ENCODE results near the gene LRP3. TPM values are rescaled to one million over a fixed set of nuclear protein-coding genes. Genes with fewer than 3 reads are reported as not detected.

The LRP3 gene
- total and polyA plus RNA-seq, 2 donors from 2014 or later = 13.9 to 23.8 TPM

GRCh38 chr19:33241091-33241529, 47.0 kb downstream of the LRP3 start:
- Histone ChIP-seq H3K4me1 (ENCODE audit: control insufficient read depth in 2 of 3, insufficient read depth in 2 of 3, low read depth in 1 of 3, low read length in 3 of 3) (no peaks in the 10 kb centered on the region), H3K27me3 (ENCODE audit: control insufficient read depth, insufficient read depth, low read length) (no peaks in the 10 kb centered on the region), H3K4me3 (ENCODE audit: low read length in 3 of 3) (no peak overlapping the region), H3K9me3 (ENCODE audit: control insufficient read depth in 2 of 3, insufficient read depth in 1 of 3, low read length in 3 of 3) (peaks cover 0 to 6% (median 0%) of the 10 kb centered on the region in 3 donors), H3K36me3 (ENCODE audit: control insufficient read depth in 2 of 3, insufficient read depth in 3 of 3, low read length in 3 of 3) (no peaks in the 10 kb centered on the region), H3K27ac (ENCODE audit: low read depth in 2 of 2, low read length in 2 of 2) (no peak overlapping the region), H3K9ac (ENCODE audit: low read length in 3 of 3) (no peak overlapping the region)
- FAIRE-seq (no peak), DNase-seq (peak in 1 of 5 donors; percentile 60)
- intact Hi-C loops (cut with DNase I) = no loop called here
- TF ChIP-seq, protein P1, sequence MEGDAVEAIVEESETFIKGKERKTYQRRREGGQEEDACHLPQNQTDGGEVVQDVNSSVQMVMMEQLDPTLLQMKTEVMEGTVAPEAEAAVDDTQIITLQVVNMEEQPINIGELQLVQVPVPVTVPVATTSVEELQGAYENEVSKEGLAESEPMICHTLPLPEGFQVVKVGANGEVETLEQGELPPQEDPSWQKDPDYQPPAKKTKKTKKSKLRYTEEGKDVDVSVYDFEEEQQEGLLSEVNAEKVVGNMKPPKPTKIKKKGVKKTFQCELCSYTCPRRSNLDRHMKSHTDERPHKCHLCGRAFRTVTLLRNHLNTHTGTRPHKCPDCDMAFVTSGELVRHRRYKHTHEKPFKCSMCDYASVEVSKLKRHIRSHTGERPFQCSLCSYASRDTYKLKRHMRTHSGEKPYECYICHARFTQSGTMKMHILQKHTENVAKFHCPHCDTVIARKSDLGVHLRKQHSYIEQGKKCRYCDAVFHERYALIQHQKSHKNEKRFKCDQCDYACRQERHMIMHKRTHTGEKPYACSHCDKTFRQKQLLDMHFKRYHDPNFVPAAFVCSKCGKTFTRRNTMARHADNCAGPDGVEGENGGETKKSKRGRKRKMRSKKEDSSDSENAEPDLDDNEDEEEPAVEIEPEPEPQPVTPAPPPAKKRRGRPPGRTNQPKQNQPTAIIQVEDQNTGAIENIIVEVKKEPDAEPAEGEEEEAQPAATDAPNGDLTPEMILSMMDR (IDR thresholded peaks at IDR 0.05; ENCODE audit: borderline replicate concordance, extremely low read depth, insufficient read depth) = no peak

DNA sequence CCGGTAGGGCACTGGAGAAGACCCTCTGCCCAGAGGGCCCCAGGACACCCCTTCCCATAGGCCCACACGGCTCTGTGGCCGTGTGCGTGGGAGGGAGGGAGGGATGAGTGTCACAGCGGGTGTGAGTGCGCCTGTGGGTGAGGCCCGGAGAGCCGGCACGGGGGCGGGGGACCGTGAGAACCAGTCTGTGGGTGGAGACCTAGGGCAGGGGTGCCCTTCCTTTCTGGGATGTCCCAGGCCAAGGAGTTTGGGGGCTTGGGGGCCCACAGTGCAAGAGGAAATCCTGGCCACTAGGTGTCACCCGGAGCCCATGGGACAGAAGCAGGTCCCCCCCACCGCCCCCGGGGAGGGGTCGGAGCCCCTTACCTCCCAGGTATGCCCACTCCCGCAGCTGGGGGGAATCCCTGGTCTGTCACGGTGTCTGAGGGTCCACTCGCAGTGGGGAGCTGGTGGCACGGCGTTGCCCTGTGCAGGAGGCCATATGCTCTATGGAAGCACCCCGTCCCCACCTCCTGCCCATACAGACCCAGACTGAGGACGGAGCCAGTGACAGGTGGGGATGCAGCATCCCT, 47.5 kb downstream of the LRP3 start:
- H3K4me1 ChIP-seq (ENCODE audit: control insufficient read depth in 2 of 3, insufficient read depth in 2 of 3, low read depth in 1 of 3, low read length in 3 of 3) = no peaks in the 10 kb centered on the region
- intact Hi-C loops (cut with DNase I) = no loop called here
- H3K27me3 ChIP-seq (ENCODE audit: control insufficient read depth, insufficient read depth, low read length) = no peaks in the 10 kb centered on the region
- DNase-seq = peak in 2 of 5 donors; percentile 21 to 73
- peaks cover 0 to 7% (median 0%) of the 10 kb centered on the region in 3 donors for H3K9me3 ChIP-seq (ENCODE audit: control insufficient read depth in 2 of 3, insufficient read depth in 1 of 3, low read length in 3 of 3)
- TF ChIP-seq, protein P1 (IDR thresholded peaks at IDR 0.05; ENCODE audit: borderline replicate concordance, extremely low read depth, insufficient read depth) = peak; percentile 57
- no peaks in the 10 kb centered on the region for H3K36me3 ChIP-seq (ENCODE audit: control insufficient read depth in 2 of 3, insufficient read depth in 3 of 3, low read length in 3 of 3)
- FAIRE-seq = no peak
- no peak overlapping the region for H3K9ac ChIP-seq (ENCODE audit: low read length in 3 of 3)
- no peak overlapping the region for H3K27ac ChIP-seq (ENCODE audit: low read depth in 2 of 2, low read length in 2 of 2)
- H3K4me3 ChIP-seq (ENCODE audit: low read length in 3 of 3) = no peak overlapping the region

GRCh38 chr19:33242131-33242530, 48.0 kb downstream of the LRP3 start:
- DNase-seq (no peak), FAIRE-seq (no peak)
- TF ChIP-seq, protein P1 (IDR thresholded peaks at IDR 0.05; ENCODE audit: borderline replicate concordance, extremely low read depth, insufficient read depth) = no peak
- no peaks in the 10 kb centered on the region for H3K4me1 ChIP-seq (ENCODE audit: control insufficient read depth in 2 of 3, insufficient read depth in 2 of 3, low read depth in 1 of 3, low read length in 3 of 3)
- no peak overlapping the region for H3K27ac ChIP-seq (ENCODE audit: low read depth in 2 of 2, low read length in 2 of 2)
- no peaks in the 10 kb centered on the region for H3K27me3 ChIP-seq (ENCODE audit: control insufficient read depth, insufficient read depth, low read length)
- no peak overlapping the region for H3K9ac ChIP-seq (ENCODE audit: low read length in 3 of 3)
- no peaks in the 10 kb centered on the region for H3K36me3 ChIP-seq (ENCODE audit: control insufficient read depth in 2 of 3, insufficient read depth in 3 of 3, low read length in 3 of 3)
- intact Hi-C loops (cut with DNase I) = no loop called here
- H3K4me3 ChIP-seq (ENCODE audit: low read length in 3 of 3) = no peak overlapping the region
- H3K9me3 ChIP-seq (ENCODE audit: control insufficient read depth in 2 of 3, insufficient read depth in 1 of 3, low read length in 3 of 3) = peaks cover 0 to 7% (median 0%) of the 10 kb centered on the region in 3 donors

All from kidney (tissue), 14 donors.